IPS-18c (cell line): Measurements from ENCODE around the gene S1PR2.
"Not testable (repeated sequence)": the region's sequence is repeated elsewhere in the genome, so short reads cannot be mapped to it uniquely, and the experiment has no call there.

Source experiments
- H3K4me3 ChIP-seq: 2 replicates; pipeline ENCODE4 v1.7.0; 2013; ENCODE audit warnings: low read depth, mild to moderate bottlenecking, low read length, moderate library complexity; ENCODE audit not compliant: insufficient read depth
- H3K9me3 ChIP-seq: one replicate; pipeline ENCODE4 v1.6.1; 2013; ENCODE audit warnings: mild to moderate bottlenecking, low read length, moderate library complexity; ENCODE audit not compliant: control insufficient read depth, insufficient read depth

The S1PR2 gene

DNA sequence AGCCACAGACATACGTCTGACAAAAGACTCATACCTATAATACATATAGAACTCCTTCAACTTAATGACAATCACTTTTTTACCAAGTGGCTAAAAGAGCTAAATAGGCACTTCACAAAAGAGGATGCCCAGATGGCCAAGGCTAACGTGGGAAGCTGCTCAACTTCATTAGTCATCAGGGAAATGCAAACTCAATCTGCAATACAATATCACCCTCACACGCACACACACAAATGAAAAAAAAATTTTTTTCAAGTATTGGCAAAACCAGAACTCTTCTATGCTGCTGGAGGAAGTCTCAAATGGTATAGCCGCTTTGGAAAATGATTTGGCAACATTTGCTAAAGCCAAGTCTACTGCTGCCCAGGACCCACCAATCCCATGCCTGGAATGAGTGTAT lies 21.8 kb downstream of the S1PR2 start:
- Histone ChIP-seq H3K4me3 (no peak overlapping the region), H3K9me3 (no peaks in the 10 kb centered on the region)

- no peak overlapping the region for H3K4me3 ChIP-seq
- no peaks in the 10 kb centered on the region for H3K9me3 ChIP-seq
Observed at GRCh38 chr19:10207026-10207425, 24.1 kb downstream of the S1PR2 start.

DNA sequence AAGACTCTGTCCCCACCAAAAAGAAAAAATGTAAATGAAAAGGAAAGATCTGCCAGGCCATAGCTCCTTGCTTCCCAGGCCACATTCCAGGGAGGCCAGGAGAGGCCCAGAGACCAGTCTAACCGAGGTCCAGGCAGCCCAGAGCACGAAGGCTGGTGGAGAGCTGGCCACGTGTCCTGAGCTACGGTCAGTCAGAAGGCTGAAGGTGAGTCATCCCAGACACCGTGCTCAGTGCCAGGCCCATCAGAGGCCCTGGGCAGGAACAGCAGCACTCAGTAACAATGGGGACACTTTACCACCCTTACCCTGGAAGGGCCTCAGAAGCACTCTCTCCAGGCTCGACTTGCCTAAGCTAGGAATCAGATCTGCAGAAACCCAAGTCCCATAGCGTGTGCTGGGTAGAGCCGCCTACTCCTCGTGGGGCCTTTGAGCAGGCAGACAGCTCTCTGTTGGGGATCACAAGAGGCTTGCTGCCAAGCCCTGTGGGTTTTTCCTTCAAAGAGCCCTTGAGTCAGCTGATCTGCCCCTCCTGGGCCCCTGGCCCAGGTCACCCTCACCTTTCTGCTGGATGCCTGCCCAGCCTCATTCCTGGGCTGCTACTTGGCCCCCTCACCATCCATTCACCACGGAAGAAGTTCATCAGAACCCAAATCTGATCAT lies 24.8 kb downstream of the S1PR2 start:
- no peak overlapping the region for H3K4me3 ChIP-seq
- H3K9me3 ChIP-seq = no peaks in the 10 kb centered on the region

DNA sequence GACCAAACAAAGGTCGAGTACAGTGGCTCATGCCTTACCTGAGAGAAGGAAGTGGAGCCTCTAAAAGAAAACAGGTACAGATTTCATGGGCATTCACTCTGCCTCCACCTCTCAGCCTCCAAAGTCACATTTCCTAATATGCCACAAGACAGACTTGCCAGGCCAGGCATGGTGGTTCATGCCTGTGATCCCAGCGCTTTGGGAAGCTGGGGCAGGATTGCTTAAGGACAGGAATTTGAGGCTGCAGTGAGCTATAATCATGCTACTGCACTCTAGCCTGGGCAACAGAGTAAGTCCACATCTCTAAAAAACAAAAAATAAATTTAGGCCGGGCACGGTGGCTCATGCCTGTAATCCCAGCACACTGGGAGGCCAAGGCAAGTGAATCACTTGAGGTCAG lies 25.5 kb downstream of the S1PR2 start:
- Histone ChIP-seq H3K9me3 (no peaks in the 10 kb centered on the region), H3K4me3 (no peak overlapping the region)

DNA sequence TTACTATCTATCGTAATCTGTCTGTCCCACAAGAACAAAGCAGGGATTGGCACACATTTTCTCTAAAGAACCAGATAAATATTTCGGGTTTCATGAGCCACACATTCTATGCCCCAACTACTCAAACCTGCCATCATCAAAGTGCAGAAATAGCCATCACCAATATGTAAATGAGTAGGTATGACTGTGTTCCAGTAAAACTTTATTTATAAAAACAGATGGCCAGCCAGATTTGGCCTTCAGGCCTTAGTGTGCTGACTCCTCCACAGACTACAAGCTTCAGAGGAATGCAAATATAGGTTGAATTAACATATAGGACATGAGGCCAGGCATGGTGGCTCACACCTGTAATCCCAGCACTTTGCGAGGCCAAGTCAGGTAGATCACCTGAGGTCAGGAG lies 27.4 kb downstream of the S1PR2 start:
- no peak overlapping the region for H3K4me3 ChIP-seq
- H3K9me3 ChIP-seq = no peaks in the 10 kb centered on the region

DNA sequence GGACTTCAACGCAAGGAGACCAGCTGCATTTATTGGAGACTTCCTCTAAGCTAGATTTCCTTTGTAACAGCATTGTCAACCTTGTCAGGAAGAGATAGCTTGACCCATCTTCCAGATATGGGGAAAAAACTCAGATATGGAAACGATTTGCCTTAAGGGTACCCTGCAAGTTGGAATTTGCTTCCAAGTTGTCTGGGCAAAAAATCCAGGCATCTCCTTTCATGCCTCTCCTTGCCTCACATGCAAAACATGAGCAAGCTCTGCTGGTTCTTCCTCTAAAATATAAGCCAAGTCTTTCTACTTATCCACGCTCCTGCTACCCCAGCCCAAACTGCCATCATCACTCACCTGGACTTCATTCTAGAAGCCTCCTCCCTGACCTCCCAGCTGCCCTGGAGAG lies 30.0 kb downstream of the S1PR2 start:
- H3K4me3 ChIP-seq = no peak overlapping the region
- no peaks in the 10 kb centered on the region for H3K9me3 ChIP-seq

GRCh38 chr19:10200101-10200500 lies 31.0 kb downstream of the S1PR2 start:
- H3K9me3 ChIP-seq, H3K4me3 ChIP-seq: not testable (repeated sequence)

GRCh38 chr19:10198889-10199644 lies 32.1 kb downstream of the S1PR2 start:
- not testable (repeated sequence) for H3K4me3 ChIP-seq, H3K9me3 ChIP-seq

GRCh38 chr19:10195199-10195519 lies 36.0 kb downstream of the S1PR2 start:
- Histone ChIP-seq H3K4me3 (peak overlapping the region; percentile 99; the same call in 1 of the 2 replicates), H3K9me3 (no peaks in the 10 kb centered on the region)

GRCh38 chr19:10194500-10195198 lies 36.5 kb downstream of the S1PR2 start, which contains the start of gene DNMT1:
Gene DNMT1, minus strand, starts transcription at chr19:10194953. Its CDS starts 54 bp downstream, at chr19:10194899.
- H3K4me3 ChIP-seq = peak within 1 kb of the TSS; percentile 99
- no peaks in the 10 kb centered on the region for H3K9me3 ChIP-seq

DNA sequence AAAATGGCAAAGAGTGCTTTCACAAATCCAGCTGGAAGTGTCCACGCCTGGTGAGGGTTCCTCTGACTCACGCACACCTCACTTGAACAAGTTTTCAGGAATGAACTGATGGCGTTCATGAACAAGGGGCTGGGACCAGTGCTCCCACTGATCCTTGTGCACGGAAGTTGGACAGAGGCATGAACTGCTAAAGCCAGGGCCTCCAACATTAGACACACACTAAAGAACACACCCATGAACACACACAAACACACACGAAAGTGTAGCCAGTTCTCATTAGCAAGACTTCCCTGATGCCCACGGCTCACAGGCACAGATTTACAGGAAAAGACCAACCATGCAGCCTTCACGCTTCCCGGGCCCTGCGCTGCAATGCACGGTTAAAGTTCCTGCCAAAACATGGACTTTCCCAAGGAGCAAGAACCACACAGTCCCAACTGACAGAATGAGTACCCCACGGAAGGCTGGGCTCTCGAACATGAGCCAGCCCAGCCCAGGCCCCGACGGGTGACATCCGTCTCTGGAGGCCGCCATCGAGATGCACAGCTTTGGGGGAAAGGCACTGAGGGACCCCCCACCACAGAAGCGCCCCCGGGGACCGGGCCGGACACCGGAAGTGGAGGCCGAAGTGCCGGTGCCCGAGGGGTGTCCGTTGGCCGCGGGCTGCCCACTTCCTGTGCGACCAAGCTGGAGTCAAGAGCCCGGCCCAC lies 37.2 kb downstream of the S1PR2 start:
- Histone ChIP-seq H3K4me3 (peak overlapping the region; percentile 99), H3K9me3 (no peaks in the 10 kb centered on the region)

DNA sequence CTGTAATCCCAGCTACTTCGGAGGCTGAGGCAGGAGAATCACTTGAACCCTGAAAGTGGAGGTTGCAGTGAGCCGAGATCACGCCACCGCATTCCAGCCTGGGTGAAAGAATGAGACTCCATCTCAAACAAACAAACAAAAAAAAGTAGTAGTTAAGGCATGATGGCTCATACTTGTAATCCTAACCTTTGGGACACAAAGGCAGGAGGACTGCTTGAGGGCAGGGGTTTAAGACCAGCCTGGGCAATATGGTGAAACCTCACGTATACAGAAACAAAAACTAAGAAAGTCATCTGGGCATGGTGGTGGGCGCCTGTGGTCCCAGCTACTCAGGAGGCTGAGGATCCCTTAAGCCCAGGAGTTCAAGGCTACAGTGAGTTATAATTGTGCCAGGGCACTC lies 38.2 kb downstream of the S1PR2 start:
- Histone ChIP-seq H3K4me3 (no peak overlapping the region), H3K9me3 (no peaks in the 10 kb centered on the region)

GRCh38 chr19:10191347-10191746 lies 39.8 kb downstream of the S1PR2 start:
- Histone ChIP-seq H3K9me3 (no peaks in the 10 kb centered on the region), H3K4me3 (no peak overlapping the region)

GRCh38 chr19:10190026-10190425 lies 41.1 kb downstream of the S1PR2 start:
- Histone ChIP-seq H3K4me3 (no peak overlapping the region), H3K9me3 (no peaks in the 10 kb centered on the region)

- Histone ChIP-seq H3K9me3 (no peaks in the 10 kb centered on the region), H3K4me3 (no peak overlapping the region)
Observed at GRCh38 chr19:10189616-10190015, 41.5 kb downstream of the S1PR2 start.

- Histone ChIP-seq H3K9me3 (no peaks in the 10 kb centered on the region), H3K4me3 (no peak overlapping the region)
Observed at GRCh38 chr19:10187315-10187714, 43.8 kb downstream of the S1PR2 start.

DNA sequence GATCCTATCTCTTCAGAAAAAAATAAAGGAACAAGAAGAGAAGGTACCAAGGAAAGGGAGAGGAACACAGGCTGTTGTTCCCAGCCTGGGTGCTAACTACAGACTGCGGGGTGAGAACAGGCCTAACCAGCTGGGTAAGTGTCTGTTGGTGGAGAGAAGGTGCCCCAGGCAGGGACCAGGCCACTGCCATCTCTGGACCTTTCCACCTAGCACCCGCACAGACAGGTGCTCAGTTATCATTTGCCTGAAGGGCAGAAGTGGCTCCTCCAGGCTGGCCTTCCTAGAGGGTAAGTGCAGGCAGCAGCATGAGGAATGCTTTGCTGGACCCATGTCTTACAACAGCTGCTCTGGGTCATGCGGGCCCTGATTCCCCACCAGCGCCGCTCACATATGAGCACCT lies 46.5 kb downstream of the S1PR2 start:
- Histone ChIP-seq H3K4me3 (no peak overlapping the region), H3K9me3 (no peaks in the 10 kb centered on the region)

GRCh38 chr19:10183926-10184325 lies 47.2 kb downstream of the S1PR2 start:
- Histone ChIP-seq H3K4me3 (no peak overlapping the region), H3K9me3 (no peaks in the 10 kb centered on the region)
